MG63 (cell line): ENCODE measurements around the gene SNTA1. TPM values are rescaled to one million over a fixed set of nuclear protein-coding genes. Genes with fewer than 3 reads are reported as not detected.
"Not testable (repeated sequence)": the region's sequence is repeated elsewhere in the genome, so short reads cannot be mapped to it uniquely, and the experiment has no call there.

ENCODE experiments used
- DNase-seq: peaks from one replicate; pipeline ENCODE4 v3.0.0-alpha.2; 2020
- H3K27me3 ChIP-seq: fragments of 250-450 bp; sonication (Bioruptor Pico); 2 replicates; pipeline ENCODE4 v1.5.1; 2020; ENCODE audit warnings: mild to moderate bottlenecking, moderate library complexity
- H3K36me3 ChIP-seq: fragments of 250-450 bp; sonication (Bioruptor Pico); 2 replicates; pipeline ENCODE4 v1.5.1; 2020; ENCODE audit warnings: mild to moderate bottlenecking, moderate library complexity
- H3K4me3 ChIP-seq: fragments of 250-450 bp; sonication (Bioruptor Pico); 2 replicates; pipeline ENCODE4 v1.5.1; 2020; ENCODE audit warnings: mild to moderate bottlenecking, moderate library complexity
- H3K9me3 ChIP-seq: fragments of 250-450 bp; sonication (Bioruptor Pico); 2 replicates; pipeline ENCODE4 v1.5.1; 2020; ENCODE audit warnings: mild to moderate bottlenecking, moderate library complexity
- total RNA-seq: library from RNA; depleted of rRNA; stranded (reverse); fragments of >200 nt; shearing (Covaris generic); gene quantifications from 2 replicates; pipeline ENCODE4 v1.2.3, GENCODE V29; 2014; ENCODE audit warnings: low replicate concordance; rRNA removed

SNTA1 gene
- total RNA-seq = 14.0 and 15.7 TPM in 2 replicates

GRCh38 chr20:33443512-33444239 lies at the start of gene SNTA1:
SNTA1 (minus strand) TSS chr20:33443763; CDS start chr20:33443620, 143 bp downstream.
- DNase-seq = peak; percentile 93
- no peaks in the 10 kb centered on the region for H3K27me3 ChIP-seq
- H3K36me3 ChIP-seq = no peaks in the 10 kb centered on the region
- peak within 1 kb of the TSS; percentile 53 for H3K4me3 ChIP-seq
- H3K9me3 ChIP-seq = no peaks in the 10 kb centered on the region; the same call in 1 of the 2 replicates

- H3K36me3 ChIP-seq = no peaks in the 10 kb centered on the region
- H3K9me3 ChIP-seq = no peaks in the 10 kb centered on the region
- peak overlapping the region; percentile 94 for H3K4me3 ChIP-seq
- H3K27me3 ChIP-seq = no peaks in the 10 kb centered on the region
- DNase-seq = no peak
Measured at GRCh38 chr20:33490934-33491656, 47.5 kb upstream of the SNTA1 start.

GRCh38 chr20:33490023-33490933 lies 46.7 kb upstream of the SNTA1 start, which contains the start of gene CBFA2T2:
CBFA2T2 (plus strand) TSS chr20:33490096; CDS start chr20:33490268, 172 bp downstream.
- Histone ChIP-seq H3K36me3 (no peaks in the 10 kb centered on the region), H3K4me3 (peak within 1 kb of the TSS; percentile 94), H3K27me3 (no peaks in the 10 kb centered on the region), H3K9me3 (no peaks in the 10 kb centered on the region)
- peak; percentile 67 for DNase-seq

GRCh38 chr20:33489495-33490022 lies 46.0 kb upstream of the SNTA1 start:
- H3K36me3 ChIP-seq = no peaks in the 10 kb centered on the region
- no peaks in the 10 kb centered on the region for H3K27me3 ChIP-seq
- no peaks in the 10 kb centered on the region for H3K9me3 ChIP-seq
- DNase-seq = peak; percentile 98
- peak overlapping the region; percentile 94 for H3K4me3 ChIP-seq

- not testable (repeated sequence) for H3K36me3 ChIP-seq, H3K27me3 ChIP-seq, DNase-seq, H3K9me3 ChIP-seq
- H3K4me3 ChIP-seq = peak overlapping the region; percentile 94
Measured at GRCh38 chr20:33488661-33489494, 45.3 kb upstream of the SNTA1 start.

GRCh38 chr20:33488201-33488600 lies 44.6 kb upstream of the SNTA1 start:
- Histone ChIP-seq H3K36me3 (no peaks in the 10 kb centered on the region), H3K4me3 (no peak overlapping the region), H3K27me3 (no peaks in the 10 kb centered on the region), H3K9me3 (no peaks in the 10 kb centered on the region)
- DNase-seq = no peak

- H3K36me3 ChIP-seq, H3K9me3 ChIP-seq, DNase-seq, H3K4me3 ChIP-seq, H3K27me3 ChIP-seq: not testable (repeated sequence)
Measured at GRCh38 chr20:33483186-33483585, 39.6 kb upstream of the SNTA1 start.

GRCh38 chr20:33482581-33482980 lies 39.0 kb upstream of the SNTA1 start:
- DNase-seq = no peak
- no peaks in the 10 kb centered on the region for H3K27me3 ChIP-seq
- no peak overlapping the region for H3K4me3 ChIP-seq
- H3K36me3 ChIP-seq = no peaks in the 10 kb centered on the region
- H3K9me3 ChIP-seq = no peaks in the 10 kb centered on the region

GRCh38 chr20:33481431-33481941 lies 37.9 kb upstream of the SNTA1 start:
- Histone ChIP-seq H3K36me3 (no peaks in the 10 kb centered on the region), H3K9me3 (no peaks in the 10 kb centered on the region), H3K4me3 (no peak overlapping the region), H3K27me3 (no peaks in the 10 kb centered on the region)
- DNase-seq = no peak

- Histone ChIP-seq H3K27me3 (no peaks in the 10 kb centered on the region), H3K36me3 (no peaks in the 10 kb centered on the region), H3K9me3 (no peaks in the 10 kb centered on the region), H3K4me3 (no peak overlapping the region)
- DNase-seq = no peak
Measured at GRCh38 chr20:33480048-33480447, 36.5 kb upstream of the SNTA1 start.

GRCh38 chr20:33477386-33478234 lies 34.0 kb upstream of the SNTA1 start:
- Histone ChIP-seq H3K27me3 (no peaks in the 10 kb centered on the region), H3K36me3 (no peaks in the 10 kb centered on the region), H3K4me3 (no peak overlapping the region), H3K9me3 (no peaks in the 10 kb centered on the region)
- no peak for DNase-seq

- Histone ChIP-seq H3K27me3 (no peaks in the 10 kb centered on the region), H3K9me3 (no peaks in the 10 kb centered on the region), H3K36me3 (no peaks in the 10 kb centered on the region), H3K4me3 (no peak overlapping the region)
- no peak for DNase-seq
Measured at GRCh38 chr20:33475381-33476152, 32.0 kb upstream of the SNTA1 start.

GRCh38 chr20:33474963-33475362 lies 31.4 kb upstream of the SNTA1 start:
- no peaks in the 10 kb centered on the region for H3K36me3 ChIP-seq
- H3K4me3 ChIP-seq = no peak overlapping the region
- H3K27me3 ChIP-seq = no peaks in the 10 kb centered on the region
- DNase-seq = no peak
- no peaks in the 10 kb centered on the region for H3K9me3 ChIP-seq
